Loucy (cell line): Measurements from ENCODE around the gene HSH2D.
"Not testable (repeated sequence)": the region's sequence is repeated elsewhere in the genome, so short reads cannot be mapped to it uniquely, and the experiment has no call there.

Experiments used
- EZH2phosphoT487 ChIP-seq: fragments of 200-600 bp; IDR thresholded peaks from 2 replicates; pipeline ENCODE4 v1.6.1; 2018; ENCODE audit warnings: antibody characterized with exemption, mild to moderate bottlenecking, moderate library complexity, borderline replicate concordance
- TF ChIP-seq, protein P1 (sequence below): fragments of 200-600 bp; sonication (generic); conservative IDR thresholded peaks from 2 replicates; pipeline ENCODE4 v1.5.1; 2014; ENCODE audit warnings: mild to moderate bottlenecking, antibody characterized with exemption, low read length

DNA sequence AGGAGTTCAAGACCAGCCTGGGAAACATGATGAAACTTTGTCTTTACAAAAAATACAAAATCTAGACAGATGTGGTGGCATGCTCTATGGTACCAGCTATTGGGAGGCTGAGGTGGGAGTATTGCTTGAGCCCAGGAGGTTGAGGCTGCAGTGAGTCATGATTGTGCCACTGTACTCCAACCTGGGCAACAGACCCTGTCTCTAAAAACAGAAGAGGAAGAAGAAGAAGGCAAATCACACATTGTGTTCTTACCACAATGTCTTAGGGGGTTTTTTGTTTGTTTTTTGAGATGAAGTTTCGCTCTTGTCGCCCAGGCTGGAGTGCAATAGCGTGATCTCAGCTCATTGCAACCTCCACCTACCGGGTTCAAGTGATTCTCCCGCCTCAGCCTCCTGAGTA lies 35.4 kb downstream of the HSH2D start:
- TF ChIP-seq, protein P1, sequence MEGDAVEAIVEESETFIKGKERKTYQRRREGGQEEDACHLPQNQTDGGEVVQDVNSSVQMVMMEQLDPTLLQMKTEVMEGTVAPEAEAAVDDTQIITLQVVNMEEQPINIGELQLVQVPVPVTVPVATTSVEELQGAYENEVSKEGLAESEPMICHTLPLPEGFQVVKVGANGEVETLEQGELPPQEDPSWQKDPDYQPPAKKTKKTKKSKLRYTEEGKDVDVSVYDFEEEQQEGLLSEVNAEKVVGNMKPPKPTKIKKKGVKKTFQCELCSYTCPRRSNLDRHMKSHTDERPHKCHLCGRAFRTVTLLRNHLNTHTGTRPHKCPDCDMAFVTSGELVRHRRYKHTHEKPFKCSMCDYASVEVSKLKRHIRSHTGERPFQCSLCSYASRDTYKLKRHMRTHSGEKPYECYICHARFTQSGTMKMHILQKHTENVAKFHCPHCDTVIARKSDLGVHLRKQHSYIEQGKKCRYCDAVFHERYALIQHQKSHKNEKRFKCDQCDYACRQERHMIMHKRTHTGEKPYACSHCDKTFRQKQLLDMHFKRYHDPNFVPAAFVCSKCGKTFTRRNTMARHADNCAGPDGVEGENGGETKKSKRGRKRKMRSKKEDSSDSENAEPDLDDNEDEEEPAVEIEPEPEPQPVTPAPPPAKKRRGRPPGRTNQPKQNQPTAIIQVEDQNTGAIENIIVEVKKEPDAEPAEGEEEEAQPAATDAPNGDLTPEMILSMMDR: not testable (repeated sequence)
- not testable (repeated sequence) for TF ChIP-seq EZH2phosphoT487
